T47D (cell line): ENCODE results near the gene STARD10.
"Not testable (repeated sequence)": the region's sequence is repeated elsewhere in the genome, so short reads cannot be mapped to it uniquely, and the experiment has no call there.

ENCODE experiments used
- DNase-seq, 2 experiments: peaks; one replicate each; pipeline versions ENCODE4 v3.0.0 to v3.0.0-alpha.2; 2011 to 2012; ENCODE audit warnings: low read depth in 1 of 2, low spot score in 1 of 2
- JUND ChIP-seq: IDR thresholded peaks from 2 replicates; pipeline ENCODE4 v1.6.1; 2012; ENCODE audit warnings: low read depth
- in situ Hi-C: cut with HindIII; loops from 2 replicates; pipeline ENCODE4 v1.10.0; 2016; ENCODE audit warnings: low sequenced_read_pairs, low pct_unique_long_range_greater_than_20kb

STARD10 gene

DNA sequence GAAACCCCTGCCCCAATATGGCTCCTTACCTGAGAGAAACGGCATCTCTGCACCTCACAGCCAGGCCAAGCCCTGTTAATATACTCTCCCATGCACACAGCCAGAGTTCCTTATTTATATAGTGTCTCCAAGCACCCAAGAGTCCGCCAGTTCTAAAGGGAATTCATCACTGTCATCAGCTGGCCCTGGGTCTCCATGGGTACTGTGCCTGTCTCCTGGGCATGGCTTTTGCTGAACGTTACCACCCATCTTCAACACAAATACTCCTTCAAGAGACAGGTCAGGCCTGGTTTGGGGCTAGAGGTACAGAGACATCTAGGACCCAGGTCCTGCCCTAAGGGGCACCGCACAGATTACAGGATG lies 18.7 kb upstream of the STARD10 start:
- DNase-seq = no peak
- in situ Hi-C loops = no loop called here
- TF ChIP-seq JUND = no peak

DNA sequence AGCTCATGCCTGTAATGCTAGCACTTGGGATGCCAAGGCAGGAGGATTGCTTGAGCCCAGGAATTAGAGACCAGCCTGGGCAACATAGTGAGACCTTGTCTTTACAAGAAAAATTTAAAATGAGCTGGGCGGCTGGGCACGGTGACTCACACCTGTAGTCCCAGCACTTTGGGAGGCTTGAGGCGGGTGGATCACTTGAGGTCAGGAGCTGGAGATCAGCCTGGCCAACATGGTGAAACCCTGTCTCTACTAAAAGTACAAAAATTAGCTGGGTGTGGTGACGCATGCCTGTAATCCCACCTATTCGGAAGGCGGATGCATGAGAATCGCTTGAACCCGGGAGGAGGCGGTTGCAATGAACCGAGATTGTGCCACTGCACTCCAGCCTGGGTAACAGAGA lies 17.8 kb upstream of the STARD10 start:
- in situ Hi-C loops, DNase-seq: not testable (repeated sequence)

DNA sequence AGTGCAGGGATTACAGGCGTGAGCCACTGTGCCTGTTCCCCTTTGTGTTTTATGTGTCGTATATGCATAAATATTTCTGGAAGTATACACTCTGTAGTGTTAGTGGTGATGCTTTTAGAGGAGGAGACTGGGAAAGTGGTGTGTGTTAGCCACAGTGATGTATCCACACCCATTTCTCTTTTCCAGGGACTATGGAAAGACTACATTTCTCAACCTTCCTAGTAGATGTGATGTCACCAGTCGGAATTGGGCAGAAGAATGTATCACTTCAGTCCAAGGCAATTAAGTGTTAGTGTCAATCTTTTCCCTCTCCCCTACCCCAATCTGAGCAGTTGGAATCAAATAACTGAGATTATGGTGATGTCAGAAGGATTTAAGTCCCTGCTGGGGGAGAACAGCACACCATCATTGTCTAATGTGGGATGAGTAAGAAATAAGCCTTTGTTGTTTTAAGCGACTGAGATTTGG lies 14.5 kb upstream of the STARD10 start:
- TF ChIP-seq JUND = no peak
- DNase-seq = no peak
- in situ Hi-C loops = no loop called here

DNA sequence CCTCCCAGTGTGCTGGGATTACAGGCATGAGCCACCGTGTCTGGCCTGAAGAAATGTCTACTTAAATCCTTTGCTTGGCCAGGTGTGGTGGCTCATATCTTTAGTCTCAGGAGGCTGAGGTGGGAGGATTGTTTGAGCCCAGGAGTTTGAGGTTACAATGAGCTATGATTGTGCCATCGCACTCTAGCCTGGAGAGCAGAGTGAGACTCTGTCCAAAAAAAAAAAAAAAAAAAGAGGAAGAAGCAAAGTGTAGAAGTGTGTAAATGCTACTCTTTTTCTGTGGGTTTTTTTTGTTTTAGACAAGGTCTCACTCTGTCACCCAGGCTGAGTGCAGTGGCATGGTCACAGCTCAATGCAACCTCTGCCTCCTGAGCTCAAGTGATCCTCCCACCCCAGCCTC lies 13.9 kb upstream of the STARD10 start:
- no peak for TF ChIP-seq JUND
- DNase-seq = no peak
- in situ Hi-C loops = no loop called here

DNA sequence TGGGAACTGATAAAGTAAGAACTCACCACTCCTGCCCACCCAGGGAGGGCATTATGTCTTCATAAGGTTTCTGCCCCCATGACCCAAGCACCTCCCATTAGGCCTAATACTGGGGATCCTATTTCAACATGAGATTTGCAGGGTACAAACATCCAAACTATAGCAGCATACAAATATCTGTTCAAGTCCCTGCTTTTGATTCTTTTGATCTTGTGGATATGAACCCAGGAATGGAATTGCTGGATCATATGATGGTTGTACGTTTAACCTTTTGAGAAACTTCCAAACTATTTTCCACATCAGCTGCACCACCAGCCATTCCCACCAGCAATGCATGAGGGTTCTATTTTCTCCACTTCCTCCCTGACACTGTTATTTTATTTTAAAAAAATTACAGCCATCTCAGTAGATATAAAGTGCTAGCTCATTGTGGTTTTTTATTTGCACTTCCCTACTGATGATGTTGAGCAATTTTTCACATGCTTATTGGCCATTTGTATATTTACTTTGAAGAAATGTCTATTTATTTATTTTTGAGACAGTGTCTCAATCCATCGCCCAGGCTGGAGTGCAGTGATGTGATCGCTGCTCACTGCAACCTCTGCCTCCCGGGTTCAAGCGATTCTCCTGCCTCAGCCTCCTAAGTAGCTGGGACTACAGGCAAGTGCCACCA lies 13.3 kb upstream of the STARD10 start:
- DNase-seq = no peak
- in situ Hi-C loops = no loop called here
- no peak for TF ChIP-seq JUND

DNA sequence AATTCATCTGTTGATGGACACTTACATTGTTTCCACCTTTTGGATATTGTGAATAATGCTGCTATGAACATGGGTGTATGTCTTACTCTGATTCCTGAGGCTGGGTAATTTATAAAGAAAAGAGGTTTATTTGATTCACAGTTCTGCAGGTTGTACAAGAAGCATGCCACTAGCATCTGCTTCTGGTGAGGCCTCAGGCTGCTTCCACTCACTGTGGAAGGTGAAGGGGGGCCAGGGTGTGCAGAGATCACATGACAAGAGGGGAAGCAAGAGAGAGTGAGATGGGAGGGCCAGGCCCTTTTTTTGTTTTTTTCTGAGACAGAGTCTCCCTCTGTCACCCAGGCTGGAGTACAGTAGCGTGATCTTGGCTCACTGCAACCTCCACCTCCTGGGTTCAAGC lies 12.5 kb upstream of the STARD10 start:
- in situ Hi-C loops, DNase-seq: not testable (repeated sequence)

DNA sequence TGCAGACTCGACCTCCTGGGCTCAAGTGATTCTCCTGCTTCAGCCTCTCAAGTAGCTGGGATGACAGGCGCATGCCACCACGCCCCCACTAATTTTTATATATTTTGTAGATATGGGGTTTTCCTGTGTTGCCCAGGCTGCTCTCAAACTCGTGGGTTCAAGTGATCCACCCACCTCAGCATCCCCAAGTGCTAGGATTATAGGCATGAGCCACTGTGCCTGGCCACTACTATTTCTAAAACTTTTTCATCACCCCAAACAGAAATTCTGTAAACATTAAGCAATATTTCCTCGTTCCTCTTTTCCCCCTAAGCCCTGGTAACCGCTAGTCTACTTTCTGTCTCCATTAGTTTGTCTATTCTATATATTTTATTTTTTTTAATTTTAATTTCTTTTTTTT lies 11.4 kb upstream of the STARD10 start:
- in situ Hi-C loops = no loop called here
- DNase-seq = no peak
- no peak for TF ChIP-seq JUND

DNA sequence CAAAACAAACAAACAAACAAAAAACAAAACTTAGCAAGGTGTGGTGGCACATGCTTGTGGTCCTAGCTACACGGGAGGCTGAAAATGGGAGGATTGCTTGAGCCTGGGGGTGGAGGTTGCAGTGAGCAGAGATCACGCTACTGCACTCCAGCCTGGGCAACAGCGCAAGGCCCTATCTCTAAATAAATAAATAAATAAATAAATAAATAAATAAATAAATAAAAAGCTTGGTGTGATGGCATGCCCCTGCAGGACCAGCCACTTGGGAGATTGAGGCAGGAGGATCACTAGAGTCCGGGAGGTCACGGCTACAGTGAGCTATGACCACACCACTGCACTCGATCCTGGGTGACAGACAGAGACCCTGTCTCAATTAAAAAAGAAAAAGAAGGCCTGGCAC lies 9.0 kb upstream of the STARD10 start:
- TF ChIP-seq JUND = no peak
- no peak for DNase-seq
- in situ Hi-C loops = no loop called here

DNA sequence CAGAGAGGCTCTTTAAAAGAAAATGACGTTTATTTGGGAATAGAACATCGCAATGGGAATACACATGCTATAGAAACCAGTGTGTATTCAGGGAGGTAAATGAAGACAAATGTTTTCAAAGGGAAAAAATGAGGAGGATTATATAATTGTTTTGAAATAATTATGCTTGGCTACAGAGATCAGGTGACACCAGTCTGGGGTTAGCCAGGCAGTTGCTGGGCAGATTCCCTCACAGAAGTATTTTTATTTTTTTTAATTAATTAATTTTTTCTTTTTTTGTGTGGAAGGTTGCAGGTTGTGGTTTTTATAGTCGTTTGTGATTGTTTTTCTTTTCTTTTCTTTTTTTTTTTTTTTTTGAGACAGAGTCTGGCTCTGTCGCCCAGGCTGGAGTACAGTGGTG lies 5.6 kb upstream of the STARD10 start:
- DNase-seq = no peak
- in situ Hi-C loops = no loop called here
- no peak for TF ChIP-seq JUND

DNA sequence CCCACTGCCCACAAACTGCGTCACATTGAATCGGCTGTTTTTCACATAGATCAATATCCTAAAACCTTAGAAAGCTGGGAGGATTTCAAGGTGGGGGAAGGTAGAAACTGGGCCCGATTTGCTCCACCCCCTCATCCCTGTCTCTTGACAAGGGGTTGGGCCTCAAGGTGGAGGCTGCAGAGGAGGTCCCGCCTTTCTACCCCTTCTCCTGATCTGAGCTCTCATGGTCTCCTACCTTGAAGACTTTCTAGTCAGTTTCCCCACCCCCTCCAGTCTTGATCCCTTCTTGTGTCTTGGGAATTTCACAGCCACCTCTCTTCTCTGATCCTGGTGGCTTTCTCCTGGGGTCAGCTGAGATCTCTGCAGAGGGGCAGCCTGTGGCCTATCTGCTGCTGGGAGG lies 4.5 kb upstream of the STARD10 start:
- DNase-seq = no peak
- in situ Hi-C loops = no loop called here
- TF ChIP-seq JUND = no peak

DNA sequence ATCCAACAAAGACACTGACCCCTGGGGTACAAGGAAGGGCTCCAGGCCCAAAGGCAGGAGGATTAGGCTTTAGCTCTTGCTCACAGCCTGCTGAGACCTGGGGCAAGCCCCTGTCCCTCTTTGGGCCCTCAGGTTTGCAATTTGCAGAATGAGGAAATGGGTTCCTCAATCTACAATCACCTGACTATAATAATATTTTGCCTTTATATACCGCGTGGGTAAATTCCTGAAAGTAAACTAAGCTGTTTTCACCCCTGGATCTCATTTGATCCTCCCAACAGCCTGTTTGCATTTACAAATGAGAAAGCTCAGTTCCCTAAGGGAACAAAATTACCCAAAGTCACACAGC lies 797 bp downstream of the STARD10 start:
- no peak for DNase-seq
- no peak for TF ChIP-seq JUND
- in situ Hi-C loops = no loop called here

DNA sequence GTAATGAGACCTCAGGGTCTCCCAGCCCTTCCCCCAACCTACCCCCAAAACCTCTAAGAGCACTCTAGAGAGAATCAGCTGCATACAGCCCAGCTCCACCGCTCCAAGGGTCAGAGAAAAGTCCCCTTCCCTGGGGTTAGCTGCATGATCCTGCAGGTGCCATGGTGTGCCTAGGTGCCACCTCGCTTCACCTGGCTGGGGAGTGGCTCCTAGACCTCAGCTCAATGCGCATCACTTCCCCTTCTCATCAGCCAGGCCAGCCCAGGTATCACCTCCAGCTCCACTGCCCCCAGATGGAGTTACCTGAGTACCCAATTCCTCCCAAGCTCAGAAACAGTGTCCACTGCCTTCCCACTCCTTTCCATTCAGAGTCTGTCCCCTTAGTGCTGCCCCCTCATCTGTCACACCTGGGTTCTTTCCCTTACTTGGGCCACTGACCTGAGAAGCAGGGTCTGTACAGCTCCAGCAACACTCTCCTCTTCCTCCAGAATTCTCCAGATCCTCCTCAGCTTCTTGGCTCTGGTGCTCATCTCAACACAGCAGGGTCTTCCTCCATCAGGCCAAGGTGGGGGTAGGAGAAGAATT lies 1.3 kb downstream of the STARD10 start:
- DNase-seq = no peak
- no peak for TF ChIP-seq JUND
- in situ Hi-C loops = no loop called here

DNA sequence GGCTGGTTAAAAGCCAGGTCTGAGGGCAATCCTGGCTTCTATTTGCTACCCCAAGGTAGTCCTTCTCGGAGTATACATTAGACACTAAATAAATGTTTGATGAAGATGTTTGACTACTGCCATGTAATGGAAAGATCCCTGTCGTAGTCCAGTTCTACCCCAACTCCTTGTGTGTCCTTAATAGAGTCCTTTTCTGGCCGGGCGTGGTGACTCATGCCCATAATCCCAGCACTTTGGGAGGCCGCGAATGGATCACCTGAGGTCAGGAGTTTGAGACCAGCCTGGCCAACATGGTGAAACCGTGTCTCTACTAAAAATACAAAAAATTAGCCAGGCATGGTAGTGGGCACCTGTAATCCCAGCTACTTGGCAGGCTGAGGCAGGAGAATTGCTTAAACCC lies 2.6 kb downstream of the STARD10 start:
- in situ Hi-C loops = not testable (repeated sequence)
- peak in 1 of 2 experiments; percentile 62 for DNase-seq

DNA sequence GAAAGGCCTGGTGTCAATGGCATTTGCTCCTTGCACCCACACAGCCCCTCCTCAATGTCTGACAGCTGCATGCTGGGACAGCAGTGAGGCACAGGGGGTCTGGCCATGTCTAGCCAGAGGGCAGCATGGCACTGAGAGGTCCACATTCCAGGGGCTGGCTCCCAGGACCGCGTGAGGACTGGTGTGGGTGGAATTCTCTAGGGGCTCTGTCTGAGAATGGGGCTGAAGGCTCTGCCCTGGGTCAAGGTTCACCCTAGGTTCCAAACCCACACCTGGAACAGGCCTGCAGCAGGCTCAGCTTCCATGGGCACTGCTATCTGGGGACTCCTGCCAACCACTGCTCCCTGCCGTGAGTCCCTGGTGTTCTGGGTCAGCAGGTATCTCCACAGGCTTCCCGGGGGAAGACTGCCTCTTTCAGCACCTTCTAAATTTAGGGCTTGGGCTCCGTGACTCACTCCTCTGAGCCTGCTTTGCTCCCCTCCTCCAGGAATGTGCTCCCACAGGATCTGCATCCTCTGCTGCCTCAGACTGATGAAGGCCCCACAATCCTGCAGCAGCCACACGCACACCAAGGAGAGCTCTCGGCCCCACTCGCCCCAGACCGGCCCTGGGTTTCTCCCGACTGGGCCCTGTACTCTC lies 4.2 kb downstream of the STARD10 start:
- DNase-seq = peak in 1 of 2 experiments; percentile 60
- no peak for TF ChIP-seq JUND
- in situ Hi-C loops = no loop called here
